GM12878 (cell line): Measurements from ENCODE around the gene COASY. TPM values are rescaled to one million over a fixed set of nuclear protein-coding genes. Genes with fewer than 3 reads are reported as not detected.
A peak's percentile ranks its signal among the peaks of the same experiment; 100 is the strongest.

Experiments
- BCL3 ChIP-seq: IDR thresholded peaks from 2 replicates; pipeline ENCODE4 v1.6.1; 2011; ENCODE audit warnings: borderline replicate concordance, low read depth, mild to moderate bottlenecking, moderate library complexity, low read length; ENCODE audit not compliant: insufficient read depth, poor library complexity, severe bottlenecking
- BHLHE40 ChIP-seq, 2 experiments: fragments of 450-650 bp in 1 of 2; IDR thresholded peaks; 2 replicates each; pipeline ENCODE4 v1.6.1; 2011 to 2017; ENCODE audit warnings: low read depth in 2 of 2, borderline replicate concordance in 1 of 2, improper control_type of control experiment in 1 of 2, low read length in 1 of 2, mild to moderate bottlenecking in 1 of 2
- CREB1 ChIP-seq: IDR thresholded peaks from 2 replicates; pipeline ENCODE4 v1.6.1; 2012; ENCODE audit warnings: low read depth, mild to moderate bottlenecking, inconsistent platforms
- CREM ChIP-seq: IDR thresholded peaks from 2 replicates; pipeline ENCODE4 v1.6.1; 2014; ENCODE audit warnings: antibody characterized with exemption, low read depth
- EGR1 ChIP-seq, 2 experiments: IDR thresholded peaks; 1 replicate in 1 of 2; 2 replicates in 1 of 2; pipeline ENCODE4 v1.6.1; 2011 to 2012; ENCODE audit warnings: low read depth in 2 of 2, low read length in 2 of 2, borderline replicate concordance in 1 of 2, mild to moderate bottlenecking in 1 of 2, moderate library complexity in 1 of 2
- IRF4 ChIP-seq: IDR thresholded peaks from 2 replicates; pipeline ENCODE4 v1.6.1; 2011; ENCODE audit warnings: low read depth, low read length
- MAX ChIP-seq: IDR thresholded peaks from 2 replicates; pipeline ENCODE4 v1.6.1; 2012; ENCODE audit warnings: low read depth, low read length, improper control_type of control experiment
- MEF2B ChIP-seq: fragments of 450-650 bp; IDR thresholded peaks from 2 replicates; pipeline ENCODE4 v1.6.1; 2018; ENCODE audit warnings: mild to moderate bottlenecking, moderate library complexity; ENCODE audit not compliant: partially characterized antibody, poor library complexity, severe bottlenecking
- NFYA ChIP-seq: IDR thresholded peaks from 2 replicates; pipeline ENCODE4 v1.6.1; 2011; ENCODE audit warnings: low read depth, mild to moderate bottlenecking, low read length, improper control_type of control experiment, borderline replicate concordance
- NKRF ChIP-seq: fragments of 450-650 bp; conservative IDR thresholded peaks from 2 replicates; pipeline ENCODE4 v1.6.1; 2017; ENCODE audit warnings: mild to moderate bottlenecking, moderate library complexity
- NR2C2 ChIP-seq: IDR thresholded peaks from 2 replicates; pipeline ENCODE4 v1.6.1; 2011; ENCODE audit warnings: borderline replicate concordance, low read depth; ENCODE audit not compliant: control insufficient read depth, insufficient read length
- NRF1 ChIP-seq: conservative IDR thresholded peaks from 2 replicates; pipeline ENCODE4 v1.6.1; 2011; ENCODE audit warnings: mild to moderate bottlenecking, low read depth, low read length, improper control_type of control experiment
- PML ChIP-seq: IDR thresholded peaks from 2 replicates; pipeline ENCODE4 v1.6.1; 2012; ENCODE audit warnings: low read length, inconsistent platforms
- RB1 ChIP-seq: fragments of 450-650 bp; formaldehyde crosslinking; IDR thresholded peaks from 2 replicates; pipeline ENCODE4 v1.6.1; 2017; ENCODE audit warnings: mild to moderate bottlenecking, borderline replicate concordance
- RELB ChIP-seq: fragments of 450-650 bp; IDR thresholded peaks from 2 replicates; pipeline ENCODE4 v1.6.1; 2017; ENCODE audit warnings: low read depth, mild to moderate bottlenecking, moderate library complexity
- RUNX3 ChIP-seq: IDR thresholded peaks from 2 replicates; pipeline ENCODE4 v1.6.1; 2012; ENCODE audit warnings: low read length, inconsistent platforms
- SREBF2 ChIP-seq: IDR thresholded peaks from 2 replicates; pipeline ENCODE4 v1.6.1; 2012; ENCODE audit warnings: mild to moderate bottlenecking, low read length
- STAT3 ChIP-seq: IDR thresholded peaks from 2 replicates; pipeline ENCODE4 v1.6.1; 2011; ENCODE audit warnings: low read depth, low read length, improper control_type of control experiment
- TARDBP ChIP-seq: IDR thresholded peaks from 2 replicates; pipeline ENCODE4 v1.6.1; 2016; ENCODE audit warnings: borderline replicate concordance
- polyA plus RNA-seq, 11 experiments: library from polyadenylated mRNA; depleted of rRNA in 4 of 11; unstranded in 6 of 11; stranded (reverse) in 5 of 11; fragments of >200 nt; fragmentation: Nextera tagmentation in 4 of 11; fragmentation: Illumina TruSeq in 1 of 11; extraction: Ambion mirVana in 4 of 11; extraction: Trizol in 1 of 11; gene quantifications; 1 replicate in 1 of 11; 2 replicates in 10 of 11; pipeline versions ENCODE4 v1.2.1 to v1.2.3, GENCODE V29; 2011 to 2016; ENCODE audit warnings: inconsistent platforms in 2 of 11, missing spikeins in 2 of 11, low read depth in 1 of 11
- total RNA-seq, 4 experiments: library from RNA; depleted of rRNA in 3 of 4; stranded (reverse); fragments of >200 nt in 3 of 4; fragmentation: Illumina TruSeq in 1 of 4; extraction: Trizol in 1 of 4; gene quantifications; 2 replicates each; pipeline versions ENCODE4 v1.2.1 to v1.2.3, GENCODE V29; 2013 to 2021
- TF ChIP-seq, protein P1 (sequence below): fragments of 450-650 bp; IDR thresholded peaks from 2 replicates; pipeline ENCODE4 v1.6.1; 2017; ENCODE audit warnings: mild to moderate bottlenecking, moderate library complexity

The COASY gene
- total and polyA plus RNA-seq, 10 of the 15 experiments (the other 5 are each of a cell fraction or from before 2014, with no cell fraction given), result 18.6 to 93.9 (median 43.2) TPM

DNA sequence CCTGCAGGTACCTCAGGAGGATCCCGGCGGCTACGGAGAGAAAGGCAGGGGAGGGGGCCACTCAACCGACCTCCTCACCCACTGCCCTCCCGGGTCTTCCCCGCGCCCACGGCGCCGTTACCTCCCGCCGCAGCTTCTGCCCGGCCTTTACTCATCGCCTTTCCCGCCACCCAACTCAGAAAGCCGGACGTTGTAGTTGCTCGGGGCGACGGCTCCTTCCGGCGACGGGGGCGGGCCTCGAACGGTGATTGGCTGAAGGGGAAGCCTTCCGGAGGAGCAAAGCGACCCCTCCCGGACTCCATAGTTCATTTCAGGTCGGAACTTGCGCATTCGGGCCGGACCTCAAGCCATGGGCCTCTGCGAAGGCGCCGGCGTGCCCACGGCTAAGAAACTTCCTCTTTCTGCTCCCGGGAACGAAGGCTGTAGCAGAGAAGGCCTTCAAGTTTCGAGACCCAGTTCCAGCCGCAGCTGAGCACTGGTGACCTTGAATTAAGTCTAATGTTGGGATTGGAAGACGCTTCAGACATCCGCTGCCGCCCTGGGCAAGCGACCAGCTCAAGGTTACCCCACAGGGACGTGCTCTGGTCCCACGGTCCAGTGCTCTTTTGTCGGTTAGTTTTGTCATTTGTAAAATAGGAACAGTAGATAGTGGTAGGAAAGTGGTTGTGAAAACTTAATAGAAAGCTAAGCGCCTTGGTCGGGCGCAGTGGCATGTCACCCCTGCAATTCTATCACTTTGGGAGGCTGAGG, 15.8 kb downstream of the COASY start, which contains the start of gene PSMC3IP (continued):
- TF ChIP-seq SREBF2, result no peak
- peak; percentile 99; the same call in 1 of the 2 replicates for TF ChIP-seq RB1
- no peak for TF ChIP-seq TARDBP
- peak; percentile 94 for TF ChIP-seq PML
- peak; percentile 22; the same call in 1 of the 2 replicates for TF ChIP-seq RUNX3
- no peak for TF ChIP-seq STAT3
- TF ChIP-seq, protein P1, sequence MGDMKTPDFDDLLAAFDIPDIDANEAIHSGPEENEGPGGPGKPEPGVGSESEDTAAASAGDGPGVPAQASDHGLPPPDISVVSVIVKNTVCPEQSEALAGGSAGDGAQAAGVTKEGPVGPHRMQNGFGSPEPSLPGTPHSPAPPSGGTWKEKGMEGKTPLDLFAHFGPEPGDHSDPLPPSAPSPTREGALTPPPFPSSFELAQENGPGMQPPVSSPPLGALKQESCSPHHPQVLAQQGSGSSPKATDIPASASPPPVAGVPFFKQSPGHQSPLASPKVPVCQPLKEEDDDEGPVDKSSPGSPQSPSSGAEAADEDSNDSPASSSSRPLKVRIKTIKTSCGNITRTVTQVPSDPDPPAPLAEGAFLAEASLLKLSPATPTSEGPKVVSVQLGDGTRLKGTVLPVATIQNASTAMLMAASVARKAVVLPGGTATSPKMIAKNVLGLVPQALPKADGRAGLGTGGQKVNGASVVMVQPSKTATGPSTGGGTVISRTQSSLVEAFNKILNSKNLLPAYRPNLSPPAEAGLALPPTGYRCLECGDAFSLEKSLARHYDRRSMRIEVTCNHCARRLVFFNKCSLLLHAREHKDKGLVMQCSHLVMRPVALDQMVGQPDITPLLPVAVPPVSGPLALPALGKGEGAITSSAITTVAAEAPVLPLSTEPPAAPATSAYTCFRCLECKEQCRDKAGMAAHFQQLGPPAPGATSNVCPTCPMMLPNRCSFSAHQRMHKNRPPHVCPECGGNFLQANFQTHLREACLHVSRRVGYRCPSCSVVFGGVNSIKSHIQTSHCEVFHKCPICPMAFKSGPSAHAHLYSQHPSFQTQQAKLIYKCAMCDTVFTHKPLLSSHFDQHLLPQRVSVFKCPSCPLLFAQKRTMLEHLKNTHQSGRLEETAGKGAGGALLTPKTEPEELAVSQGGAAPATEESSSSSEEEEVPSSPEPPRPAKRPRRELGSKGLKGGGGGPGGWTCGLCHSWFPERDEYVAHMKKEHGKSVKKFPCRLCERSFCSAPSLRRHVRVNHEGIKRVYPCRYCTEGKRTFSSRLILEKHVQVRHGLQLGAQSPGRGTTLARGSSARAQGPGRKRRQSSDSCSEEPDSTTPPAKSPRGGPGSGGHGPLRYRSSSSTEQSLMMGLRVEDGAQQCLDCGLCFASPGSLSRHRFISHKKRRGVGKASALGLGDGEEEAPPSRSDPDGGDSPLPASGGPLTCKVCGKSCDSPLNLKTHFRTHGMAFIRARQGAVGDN, result peak; percentile 90
- TF ChIP-seq NKRF, result peak; percentile 98
- TF ChIP-seq BHLHE40 (IDR thresholded peaks at IDR 0.05; ENCODE audit: borderline replicate concordance in 1 of 2, low read depth in 2 of 2, low read length in 1 of 2), result peak in 1 of 2 experiments; percentile 47; a peak in 1 of 4 replicates
- peak; percentile 75 for TF ChIP-seq CREM
- no peak for TF ChIP-seq IRF4
- TF ChIP-seq NR2C2, result no peak
- peak; percentile 37; the same call in 1 of the 2 replicates for TF ChIP-seq NRF1
- peak; percentile 69 for TF ChIP-seq BCL3
- TF ChIP-seq RELB, result peak; percentile 63
- TF ChIP-seq CREB1, result peak; percentile 80
- 0 out of 3 replicates have a peak, but pooled peaks of 1 of the 2 experiments have one; percentile 10 for TF ChIP-seq EGR1 (IDR thresholded peaks at IDR 0.05; ENCODE audit: borderline replicate concordance in 1 of 2, low read depth in 2 of 2, low read length in 2 of 2)
- peak; percentile 27; the same call in 1 of the 2 replicates for TF ChIP-seq MAX
- TF ChIP-seq NFYA, result no peak
- TF ChIP-seq MEF2B, result no peak
